Measurements from ENCODE around the gene ATRAID. TPM values are rescaled to one million over a fixed set of nuclear protein-coding genes. Genes with fewer than 3 reads are reported as not detected.

The ATRAID gene
- total and polyA plus RNA-seq, 2 experiments from 2014 or later, result 129 to 154 TPM

- no peak for TF ChIP-seq ETS1 (IDR thresholded peaks at IDR 0.05)
- no peak for TF ChIP-seq POLR2AphosphoS5 (IDR thresholded peaks at IDR 0.05; ENCODE audit: low read depth)
- no peak for TF ChIP-seq STAT1 (IDR thresholded peaks at IDR 0.05; ENCODE audit: unreplicated experiment)
Observed at GRCh38 chr2:27206346-27206745, 5.5 kb upstream of the ATRAID start (continued).

DNA sequence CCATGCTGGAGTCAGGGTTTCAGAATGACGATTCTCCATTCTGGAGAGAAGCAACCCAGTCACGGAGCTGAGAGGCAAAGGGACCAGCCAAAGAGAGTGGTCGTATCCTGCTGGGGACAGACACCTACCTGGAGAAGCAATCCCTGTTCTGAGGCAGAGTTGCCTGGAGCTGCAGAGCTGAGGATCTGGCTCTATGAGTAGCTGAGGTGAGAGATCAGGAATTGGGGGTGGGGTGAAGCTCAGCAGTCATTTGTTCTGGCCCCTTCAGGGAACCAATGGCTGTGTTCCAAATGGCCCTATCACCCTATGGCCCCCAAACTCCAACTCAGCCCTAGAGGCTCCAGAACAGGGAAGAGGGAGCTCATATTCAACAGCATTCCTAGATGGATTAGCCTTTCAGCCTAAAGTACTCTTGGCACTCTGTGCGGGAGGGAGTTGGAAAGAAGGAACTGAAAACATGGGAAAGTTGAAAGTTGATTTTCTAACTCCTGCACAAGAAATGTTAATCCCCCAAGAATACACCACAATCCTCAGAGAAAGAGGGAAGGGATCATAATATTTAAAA, 3.3 kb upstream of the ATRAID start:
- peaks cover 67% of the 10 kb centered on the region for H3K36me3 Mint-ChIP-seq (ENCODE audit: low read depth)
- H3K36me3 ChIP-seq (ENCODE audit: insufficient read depth), result peaks cover 42% of the 10 kb centered on the region

DNA sequence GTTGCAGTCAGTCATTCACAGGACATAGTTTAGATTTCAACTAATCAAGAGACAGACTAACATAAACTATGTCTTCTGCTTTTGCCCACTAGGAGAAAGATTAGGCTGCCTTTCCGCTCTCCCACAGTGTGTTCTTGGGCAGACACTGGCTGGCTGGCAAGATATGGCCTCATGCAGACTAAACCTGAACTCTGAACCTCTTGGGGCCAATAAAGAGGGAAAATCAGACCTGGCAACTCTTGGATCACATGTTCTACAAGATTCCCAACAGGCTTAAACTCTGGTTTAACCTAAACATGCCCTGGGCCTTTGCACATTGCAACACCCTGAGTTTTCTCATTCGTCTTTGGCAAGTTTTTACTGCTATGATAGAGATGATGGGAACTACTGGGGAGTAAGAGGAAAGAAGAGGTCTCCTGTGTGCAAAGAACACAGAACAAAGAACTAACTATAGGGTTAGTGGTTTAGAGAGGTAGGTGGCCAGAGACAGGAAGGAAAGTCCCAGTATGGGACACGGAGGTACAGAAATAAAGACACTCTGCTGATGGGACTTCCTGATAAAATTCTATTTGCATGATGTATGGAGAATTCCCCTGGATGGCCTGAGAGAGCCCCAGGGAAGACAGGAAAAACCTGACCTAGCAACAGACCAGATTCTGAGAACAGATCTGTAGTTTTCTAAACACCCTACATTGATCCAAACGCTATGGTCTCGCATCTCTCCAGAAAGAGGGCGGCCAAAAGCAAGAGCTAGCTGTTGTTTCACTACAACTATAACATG, 2.0 kb upstream of the ATRAID start:
- peaks cover 44% of the 10 kb centered on the region for H3K36me3 ChIP-seq (ENCODE audit: insufficient read depth)
- Mint-ChIP-seq H3K9me3 (no peaks in the 10 kb centered on the region; the same call in 2 of the 3 replicates), H3K36me3 (ENCODE audit: low read depth) (peaks cover 63% of the 10 kb centered on the region), H3K27me3 (ENCODE audit: insufficient read depth, low read depth, poor library complexity) (peaks cover 5% of the 10 kb centered on the region), H3K4me1 (peaks cover 22% of the 10 kb centered on the region), H3K4me3 (peak overlapping the region; percentile 56), H3K27ac (peak overlapping the region; percentile 24; the same call in 1 of the 2 replicates)
- peak overlapping the region; percentile 59; the same call in 1 of the 2 replicates for H3K27ac ChIP-seq (ENCODE audit: low read depth)
- peaks cover 39% of the 10 kb centered on the region for H3K79me2 ChIP-seq (replicated peaks; ENCODE audit: insufficient read depth)
- H3K4me1 ChIP-seq (ENCODE audit: insufficient read depth), result peaks cover 6% of the 10 kb centered on the region; the same call in 1 of the 2 replicates
- H4K20me1 ChIP-seq (replicated peaks; ENCODE audit: insufficient read depth), result peaks cover 16% of the 10 kb centered on the region
- 0 out of 2 replicates have a peak overlapping the region, but pooled peaks have one; percentile 17 for H3K4me3 ChIP-seq
- ATAC-seq (no peak), DNase-seq (ENCODE audit: low spot score) (no peak)
- no peaks in the 10 kb centered on the region for H3K9me2 ChIP-seq (ENCODE audit: insufficient read depth)
- peak overlapping the region; percentile 49; the same call in 1 of the 2 replicates for H3K4me2 ChIP-seq
- TF ChIP-seq, protein P1, sequence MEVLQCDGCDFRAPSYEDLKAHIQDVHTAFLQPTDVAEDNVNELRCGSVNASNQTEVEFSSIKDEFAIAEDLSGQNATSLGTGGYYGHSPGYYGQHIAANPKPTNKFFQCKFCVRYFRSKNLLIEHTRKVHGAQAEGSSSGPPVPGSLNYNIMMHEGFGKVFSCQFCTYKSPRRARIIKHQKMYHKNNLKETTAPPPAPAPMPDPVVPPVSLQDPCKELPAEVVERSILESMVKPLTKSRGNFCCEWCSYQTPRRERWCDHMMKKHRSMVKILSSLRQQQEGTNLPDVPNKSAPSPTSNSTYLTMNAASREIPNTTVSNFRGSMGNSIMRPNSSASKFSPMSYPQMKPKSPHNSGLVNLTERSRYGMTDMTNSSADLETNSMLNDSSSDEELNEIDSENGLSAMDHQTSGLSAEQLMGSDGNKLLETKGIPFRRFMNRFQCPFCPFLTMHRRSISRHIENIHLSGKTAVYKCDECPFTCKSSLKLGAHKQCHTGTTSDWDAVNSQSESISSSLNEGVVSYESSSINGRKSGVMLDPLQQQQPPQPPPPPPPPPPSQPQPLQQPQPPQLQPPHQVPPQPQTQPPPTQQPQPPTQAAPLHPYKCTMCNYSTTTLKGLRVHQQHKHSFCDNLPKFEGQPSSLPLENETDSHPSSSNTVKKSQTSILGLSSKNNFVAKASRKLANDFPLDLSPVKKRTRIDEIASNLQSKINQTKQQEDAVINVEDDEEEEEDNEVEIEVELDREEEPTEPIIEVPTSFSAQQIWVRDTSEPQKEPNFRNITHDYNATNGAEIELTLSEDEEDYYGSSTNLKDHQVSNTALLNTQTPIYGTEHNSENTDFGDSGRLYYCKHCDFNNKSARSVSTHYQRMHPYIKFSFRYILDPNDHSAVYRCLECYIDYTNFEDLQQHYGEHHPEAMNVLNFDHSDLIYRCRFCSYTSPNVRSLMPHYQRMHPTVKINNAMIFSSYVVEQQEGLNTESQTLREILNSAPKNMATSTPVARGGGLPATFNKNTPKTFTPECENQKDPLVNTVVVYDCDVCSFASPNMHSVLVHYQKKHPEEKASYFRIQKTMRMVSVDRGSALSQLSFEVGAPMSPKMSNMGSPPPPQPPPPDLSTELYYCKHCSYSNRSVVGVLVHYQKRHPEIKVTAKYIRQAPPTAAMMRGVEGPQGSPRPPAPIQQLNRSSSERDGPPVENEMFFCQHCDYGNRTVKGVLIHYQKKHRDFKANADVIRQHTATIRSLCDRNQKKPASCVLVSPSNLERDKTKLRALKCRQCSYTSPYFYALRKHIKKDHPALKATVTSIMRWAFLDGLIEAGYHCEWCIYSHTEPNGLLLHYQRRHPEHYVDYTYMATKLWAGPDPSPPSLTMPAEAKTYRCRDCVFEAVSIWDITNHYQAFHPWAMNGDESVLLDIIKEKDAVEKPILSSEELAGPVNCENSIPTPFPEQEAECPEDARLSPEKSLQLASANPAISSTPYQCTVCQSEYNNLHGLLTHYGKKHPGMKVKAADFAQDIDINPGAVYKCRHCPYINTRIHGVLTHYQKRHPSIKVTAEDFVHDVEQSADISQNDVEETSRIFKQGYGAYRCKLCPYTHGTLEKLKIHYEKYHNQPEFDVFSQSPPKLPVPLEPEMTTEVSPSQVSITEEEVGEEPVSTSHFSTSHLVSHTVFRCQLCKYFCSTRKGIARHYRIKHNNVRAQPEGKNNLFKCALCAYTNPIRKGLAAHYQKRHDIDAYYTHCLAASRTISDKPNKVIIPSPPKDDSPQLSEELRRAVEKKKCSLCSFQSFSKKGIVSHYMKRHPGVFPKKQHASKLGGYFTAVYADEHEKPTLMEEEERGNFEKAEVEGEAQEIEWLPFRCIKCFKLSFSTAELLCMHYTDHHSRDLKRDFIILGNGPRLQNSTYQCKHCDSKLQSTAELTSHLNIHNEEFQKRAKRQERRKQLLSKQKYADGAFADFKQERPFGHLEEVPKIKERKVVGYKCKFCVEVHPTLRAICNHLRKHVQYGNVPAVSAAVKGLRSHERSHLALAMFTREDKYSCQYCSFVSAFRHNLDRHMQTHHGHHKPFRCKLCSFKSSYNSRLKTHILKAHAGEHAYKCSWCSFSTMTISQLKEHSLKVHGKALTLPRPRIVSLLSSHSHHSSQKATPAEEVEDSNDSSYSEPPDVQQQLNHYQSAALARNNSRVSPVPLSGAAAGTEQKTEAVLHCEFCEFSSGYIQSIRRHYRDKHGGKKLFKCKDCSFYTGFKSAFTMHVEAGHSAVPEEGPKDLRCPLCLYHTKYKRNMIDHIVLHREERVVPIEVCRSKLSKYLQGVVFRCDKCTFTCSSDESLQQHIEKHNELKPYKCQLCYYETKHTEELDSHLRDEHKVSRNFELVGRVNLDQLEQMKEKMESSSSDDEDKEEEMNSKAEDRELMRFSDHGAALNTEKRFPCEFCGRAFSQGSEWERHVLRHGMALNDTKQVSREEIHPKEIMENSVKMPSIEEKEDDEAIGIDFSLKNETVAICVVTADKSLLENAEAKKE (CRISPR knock-in tag; IDR thresholded peaks at IDR 0.05), result no peak
- TF ChIP-seq CREB1 (CRISPR knock-in tag; IDR thresholded peaks at IDR 0.05; ENCODE audit: low read depth) (no peak), ZNF331 (CRISPR knock-in tag; IDR thresholded peaks at IDR 0.05; ENCODE audit: low read depth) (no peak), EZH2 (IDR thresholded peaks at IDR 0.05; ENCODE audit: low read depth, unreplicated experiment) (no peak), JUNB (IDR thresholded peaks at IDR 0.05; ENCODE audit: unreplicated experiment) (no peak), NANOG (IDR thresholded peaks at IDR 0.05; ENCODE audit: borderline replicate concordance) (no peak), ZNF114 (CRISPR knock-in tag; IDR thresholded peaks at IDR 0.05) (no peak)
- peaks cover 4% of the 10 kb centered on the region; the same call in 1 of the 2 replicates for H3F3A ChIP-seq (replicated peaks; ENCODE audit: low read depth)
- H3K27me3 ChIP-seq (ENCODE audit: insufficient read depth), result no peaks in the 10 kb centered on the region
- no peak overlapping the region for H2AFZ ChIP-seq

More for the DNA sequence above, 3.3 kb upstream of the ATRAID start:
- Histone ChIP-seq H3K4me1 (ENCODE audit: insufficient read depth) (peaks cover 6% of the 10 kb centered on the region; the same call in 1 of the 2 replicates), H3K9me2 (ENCODE audit: insufficient read depth) (no peaks in the 10 kb centered on the region), H3K4me2 (0 out of 2 replicates have a peak overlapping the region, but pooled peaks have one; percentile 49), H3K27me3 (ENCODE audit: insufficient read depth) (no peaks in the 10 kb centered on the region), H4K20me1 (replicated peaks; ENCODE audit: insufficient read depth) (peaks cover 16% of the 10 kb centered on the region), H3K79me2 (replicated peaks; ENCODE audit: insufficient read depth) (peaks cover 34% of the 10 kb centered on the region), H3K4me3 (no peak overlapping the region), H3K27ac (ENCODE audit: low read depth) (no peak overlapping the region), H3F3A (replicated peaks; ENCODE audit: low read depth) (peaks cover 4% of the 10 kb centered on the region; the same call in 1 of the 2 replicates), H2AFZ (no peak overlapping the region)
- no peak overlapping the region; the same call in 2 of the 3 replicates for H3K4me3 Mint-ChIP-seq
- no peak for ATAC-seq
- no peak overlapping the region for H3K27ac Mint-ChIP-seq
- H3K9me3 Mint-ChIP-seq, result no peaks in the 10 kb centered on the region; the same call in 2 of the 3 replicates
- peaks cover 9% of the 10 kb centered on the region for H3K27me3 Mint-ChIP-seq (ENCODE audit: insufficient read depth, low read depth, poor library complexity)
- no peak for DNase-seq (ENCODE audit: low spot score)
- no peak for TF ChIP-seq ZNF114 (CRISPR knock-in tag; IDR thresholded peaks at IDR 0.05)
- TF ChIP-seq CREB1 (CRISPR knock-in tag; IDR thresholded peaks at IDR 0.05; ENCODE audit: low read depth), result no peak
- TF ChIP-seq EZH2phosphoT487 (IDR thresholded peaks at IDR 0.05; ENCODE audit: unreplicated experiment), result no peak
- no peak for TF ChIP-seq POLR2AphosphoS5 (IDR thresholded peaks at IDR 0.05; ENCODE audit: low read depth)
- no peak for TF ChIP-seq ZNF331 (CRISPR knock-in tag; IDR thresholded peaks at IDR 0.05; ENCODE audit: low read depth)
- TF ChIP-seq STAT1 (IDR thresholded peaks at IDR 0.05; ENCODE audit: unreplicated experiment), result no peak
- peaks cover 21% of the 10 kb centered on the region for H3K4me1 Mint-ChIP-seq

All from GM23338 (cell line).